Transverse colon (tissue), 3 donors: ENCODE data around the gene RNF4.

Experiments used
- CTCF ChIP-seq, 5 experiments: fragments of 200-600 bp in 3 of 5; fragments of 450-650 bp in 2 of 5; sonication (generic) in 3 of 5; IDR thresholded peaks; 1 replicate in 2 of 5; 2 replicates in 3 of 5; pipeline ENCODE4 v1.5.1; 2016 to 2017; ENCODE audit warnings: antibody characterized with exemption in 5 of 5, inconsistent platforms in 3 of 5, mild to moderate bottlenecking in 2 of 5, moderate library complexity in 1 of 5
- POLR2A ChIP-seq: fragments of 450-650 bp; IDR thresholded peaks from one replicate; pipeline ENCODE4 v1.6.1; 2016; ENCODE audit warnings: antibody characterized with exemption, mild to moderate bottlenecking, moderate library complexity

GRCh38 chr4:2426711-2427275 lies 42.1 kb upstream of the RNF4 start:
- no peak for TF ChIP-seq CTCF (IDR thresholded peaks at IDR 0.05)
- no peak for TF ChIP-seq POLR2A
